CD14-positive monocyte (primary cell): ENCODE measurements around the gene AOPEP. TPM values are rescaled to one million over a fixed set of nuclear protein-coding genes. Genes with fewer than 3 reads are reported as not detected.
A peak's percentile ranks its signal among the peaks of the same experiment; 100 is the strongest.

Experiments
- DNase-seq, 3 donors: peaks; one replicate each; pipeline ENCODE4 v3.0.0-alpha.2; 2011 to 2022
- H2AFZ ChIP-seq: 2 replicates; pipeline ENCODE4 v1.6.0; 2012; ENCODE audit warnings: mild to moderate bottlenecking, low read depth, low read length, inconsistent platforms; ENCODE audit not compliant: insufficient read depth, poor library complexity, severe bottlenecking
- H3K27ac ChIP-seq, 2 donors: 1 replicate in 1 of 2; 2 replicates in 1 of 2; pipeline ENCODE4 v1.5.1; 2012 to 2013; ENCODE audit warnings: low read length in 2 of 2, control low read depth in 1 of 2, inconsistent platforms in 1 of 2, low read depth in 1 of 2, mild to moderate bottlenecking in 1 of 2
- H3K27me3 ChIP-seq, 2 donors: one replicate each; pipeline versions ENCODE4 v1.6.0 to v1.6.1; 2011 to 2013; ENCODE audit warnings: low read length in 2 of 2; ENCODE audit not compliant: control insufficient read depth in 2 of 2, insufficient read depth in 2 of 2
- H3K36me3 ChIP-seq, 2 donors: replicated peaks in 1 of 2; 1 replicate in 1 of 2; 2 replicates in 1 of 2; pipeline versions ENCODE4 v1.5.1 to v1.6.1; 2012 to 2013; ENCODE audit warnings: low read length in 2 of 2, control low read depth in 1 of 2, inconsistent platforms in 1 of 2, mild to moderate bottlenecking in 1 of 2; ENCODE audit not compliant: insufficient read depth in 2 of 2, control insufficient read depth in 1 of 2
- H3K4me1 ChIP-seq, 2 donors: 1 replicate in 1 of 2; 2 replicates in 1 of 2; pipeline versions ENCODE4 v1.5.1 to v1.6.1; 2012 to 2013; ENCODE audit warnings: low read length in 2 of 2, control low read depth in 1 of 2, inconsistent platforms in 1 of 2, mild to moderate bottlenecking in 1 of 2, moderate library complexity in 1 of 2; ENCODE audit not compliant: insufficient read depth in 2 of 2, control insufficient read depth in 1 of 2
- H3K4me2 ChIP-seq: replicated peaks from 2 replicates; pipeline ENCODE3; 2012; ENCODE audit warnings: low read length, moderate library complexity, mild to moderate bottlenecking; ENCODE audit not compliant: poor library complexity, severe bottlenecking; ENCODE audit errors: extremely low read depth
- H3K4me3 ChIP-seq, 3 experiments: fragments of 200-600 bp in 1 of 3; sonication (generic) in 1 of 3; replicated peaks in 1 of 3; 1 replicate in 2 of 3; 2 replicates in 1 of 3; pipeline ENCODE4 v1.5.1; 2011 to 2013; ENCODE audit warnings: low read length in 3 of 3, mild to moderate bottlenecking in 3 of 3, control low read depth in 2 of 3, low read depth in 2 of 3, inconsistent platforms in 1 of 3, moderate library complexity in 1 of 3
- H3K79me2 ChIP-seq: 2 replicates; pipeline ENCODE4 v1.6.0; 2012; ENCODE audit warnings: mild to moderate bottlenecking, control low read depth, inconsistent platforms, low read length, moderate library complexity; ENCODE audit not compliant: insufficient read depth
- H3K9ac ChIP-seq: 2 replicates; pipeline ENCODE4 v1.6.0; 2017; ENCODE audit warnings: low read length, mild to moderate bottlenecking; ENCODE audit not compliant: insufficient read depth, poor library complexity, severe bottlenecking
- H3K9me3 ChIP-seq, 2 donors: replicated peaks in 1 of 2; 1 replicate in 1 of 2; 2 replicates in 1 of 2; pipeline versions ENCODE4 v1.5.1 to v1.6.1; 2012 to 2013; ENCODE audit warnings: low read length in 2 of 2, control low read depth in 1 of 2; ENCODE audit not compliant: control insufficient read depth in 1 of 2, insufficient read depth in 1 of 2
- H4K20me1 ChIP-seq: 2 replicates; pipeline ENCODE4 v1.6.0; 2012; ENCODE audit warnings: mild to moderate bottlenecking, low read length, control low read depth, moderate library complexity; ENCODE audit not compliant: insufficient read depth
- H3K27ac Mint-ChIP-seq, 7 donors: one replicate each; pipeline ENCODE4 v1.8.0; 2020; ENCODE audit warnings: mild to moderate bottlenecking in 7 of 7, mixed read lengths in 7 of 7, moderate library complexity in 6 of 7, inconsistent platforms in 2 of 7
- H3K27me3 Mint-ChIP-seq, 3 donors: one replicate each; pipeline ENCODE4 v1.8.0; 2021 to 2022; ENCODE audit warnings: low read depth in 3 of 3, mild to moderate bottlenecking in 3 of 3, mixed read lengths in 3 of 3, moderate library complexity in 3 of 3, inconsistent platforms in 1 of 3
- H3K36me3 Mint-ChIP-seq, 2 donors: one replicate each; pipeline ENCODE4 v1.8.0; 2020; ENCODE audit warnings: mixed read lengths in 2 of 2, inconsistent platforms in 1 of 2, mild to moderate bottlenecking in 1 of 2
- H3K4me1 Mint-ChIP-seq: one replicate; pipeline ENCODE4 v1.8.0; 2020; ENCODE audit warnings: mild to moderate bottlenecking, mixed read lengths
- H3K4me3 Mint-ChIP-seq, 2 donors: one replicate each; pipeline ENCODE4 v1.8.0; 2020; ENCODE audit warnings: mild to moderate bottlenecking in 2 of 2, mixed read lengths in 2 of 2, moderate library complexity in 1 of 2
- H3K9me3 Mint-ChIP-seq, 7 donors: one replicate each; pipeline ENCODE4 v1.8.0; 2020 to 2022; ENCODE audit warnings: mixed read lengths in 7 of 7, mild to moderate bottlenecking in 6 of 7, moderate library complexity in 6 of 7, inconsistent platforms in 2 of 7
- CTCF ChIP-seq: fragments of 200-600 bp; IDR thresholded peaks from one replicate; pipeline ENCODE4 v1.8.0; 2022; ENCODE audit warnings: antibody characterized with exemption, mild to moderate bottlenecking
- WGBS: methylation state at CpG from one replicate; pipeline ENCODE4 v1.1.5; 2013; ENCODE audit warnings: missing lambda C conversion rate; ENCODE audit not compliant: insufficient coverage; 5-methylcytosine and 5-hydroxymethylcytosine counted together
- intact Hi-C, 2 donors: fragments of 100-400 bp; cut with micrococcal nuclease; formaldehyde crosslinking; loops; one replicate each; pipeline versions ENCODE4 v1.15.0 to v1.15.1; 2023
- polyA plus RNA-seq, 3 donors: library from polyadenylated mRNA; depleted of rRNA in 1 of 3; unstranded in 2 of 3; stranded (reverse) in 1 of 3; fragments of 300-500 nt in 2 of 3; fragments of >200 nt in 1 of 3; fragmentation: Illumina TruSeq in 2 of 3; gene quantifications; 1 replicate in 2 of 3; 2 replicates in 1 of 3; pipeline ENCODE4 v1.2.3, GENCODE V29; 2012 to 2021

The AOPEP gene
- polyA plus RNA-seq, 3 donors: 3.0 to 4.1 (median 3.1) TPM

GRCh38 chr9:94867281-94867841 lies 140.9 kb downstream of the AOPEP start:
- Mint-ChIP-seq H3K4me3 (peak overlapping the region in 1 of 2 donors; percentile 59), H3K9me3 (peaks cover 0 to 2% (median 0%) of the 10 kb centered on the region in 7 donors), H3K27ac (peak overlapping the region in 3 of 7 donors; percentile 25 to 60 (median 33)), H3K36me3 (no peaks in the 10 kb centered on the region), H3K4me1 (peaks cover 29% of the 10 kb centered on the region), H3K27me3 (peaks cover 0 to 1% (median 0%) of the 10 kb centered on the region in 3 donors)
- Histone ChIP-seq H3K27me3 (no peaks in the 10 kb centered on the region), H3K4me3 (no peak overlapping the region), H3K79me2 (no peaks in the 10 kb centered on the region), H4K20me1 (no peaks in the 10 kb centered on the region), H3K36me3 (no peaks in the 10 kb centered on the region), H2AFZ (no peak overlapping the region), H3K9me3 (no peaks in the 10 kb centered on the region), H3K4me1 (peaks cover 8 to 10% of the 10 kb centered on the region in 2 donors), H3K9ac (no peak overlapping the region), H3K4me2 (no peak overlapping the region), H3K27ac (no peak overlapping the region)
- intact Hi-C loops: no loop called here
- no peak for TF ChIP-seq CTCF
- WGBS: 13% methylated on average over 5 of the region's 8 CpGs
- DNase-seq: peak; percentile 7 to 30 (median 19)

GRCh38 chr9:94867842-94868312 lies 141.4 kb downstream of the AOPEP start:
- 63% methylated on average over 2 of the region's 4 CpGs for WGBS
- peaks cover 29% of the 10 kb centered on the region for H3K4me1 Mint-ChIP-seq
- no peak overlapping the region for H3K9ac ChIP-seq

More at GRCh38 chr9:94867842-94868312, 141.4 kb downstream of the AOPEP start:
- Histone ChIP-seq H3K36me3 (no peaks in the 10 kb centered on the region), H3K79me2 (no peaks in the 10 kb centered on the region), H2AFZ (no peak overlapping the region), H3K9me3 (no peaks in the 10 kb centered on the region), H3K27ac (no peak overlapping the region), H3K4me2 (no peak overlapping the region), H3K4me1 (peaks cover 8 to 10% of the 10 kb centered on the region in 2 donors), H3K4me3 (no peak overlapping the region), H4K20me1 (no peaks in the 10 kb centered on the region), H3K27me3 (no peaks in the 10 kb centered on the region)
- Mint-ChIP-seq H3K36me3 (no peaks in the 10 kb centered on the region), H3K9me3 (peaks cover 0 to 2% (median 0%) of the 10 kb centered on the region in 7 donors), H3K4me3 (no peak overlapping the region), H3K27me3 (peaks cover 0 to 1% (median 0%) of the 10 kb centered on the region in 3 donors), H3K27ac (peak overlapping the region in 1 of 7 donors; percentile 25)
- DNase-seq: no peak
- intact Hi-C loops: no loop called here
- no peak for TF ChIP-seq CTCF
